T follicular helper cell (primary cell): ENCODE results near the gene EVPL.
A peak's percentile ranks its signal among the peaks of the same experiment; 100 is the strongest.
"Not testable (repeated sequence)": the region's sequence is repeated elsewhere in the genome, so short reads cannot be mapped to it uniquely, and the experiment has no call there.

Experiments
- DNase-seq: peaks from one replicate; pipeline ENCODE4 v3.0.0-alpha.2; 2020; ENCODE audit warnings: low read depth
- total RNA-seq, 2 experiments: gene quantifications; one replicate each; lab custom pipeline; 2026; lab: John Stamatoyannopoulos, UW

EVPL gene
- 0.13 to 0.24 reads per million in 2 experiments for total RNA-seq

DNA sequence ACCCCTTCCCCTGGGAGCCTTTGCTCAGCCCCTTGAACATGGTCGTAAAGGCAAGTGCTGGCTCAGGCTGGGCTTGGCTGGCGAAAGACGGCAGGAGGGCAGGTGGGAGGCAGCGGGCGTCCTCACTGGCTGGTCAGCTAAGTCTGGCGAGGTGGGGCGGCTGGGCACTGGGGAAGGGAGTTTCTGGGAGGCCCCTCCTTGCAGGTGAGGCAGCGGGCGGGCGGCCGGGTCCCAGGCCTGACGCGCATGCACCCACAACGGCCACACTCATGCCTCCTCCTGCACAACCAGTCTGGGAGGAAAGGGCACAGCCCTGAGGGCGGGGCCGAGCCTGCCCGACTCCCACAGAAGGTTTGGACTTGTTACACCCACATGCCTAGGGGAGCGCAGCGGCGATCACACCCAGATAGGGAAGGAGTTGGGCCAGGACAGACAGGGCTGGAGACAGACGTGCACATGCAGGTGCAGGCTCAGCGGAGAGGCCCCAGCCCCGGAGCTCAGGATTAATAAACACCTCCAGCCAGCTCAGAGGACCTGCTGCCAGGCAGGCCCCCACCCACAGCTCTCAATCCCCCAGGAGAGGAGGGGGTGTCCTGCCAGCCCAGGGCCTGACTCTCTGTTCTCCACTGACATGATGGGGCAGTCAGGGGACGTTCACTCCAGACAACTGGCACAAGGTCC lies at the start of gene EVPL:
TSS of gene EVPL (minus strand) at position 148 of the 681 bp plus-strand sequence. CDS start at position 40, 108 bp downstream.
- DNase-seq, result no peak

DNA sequence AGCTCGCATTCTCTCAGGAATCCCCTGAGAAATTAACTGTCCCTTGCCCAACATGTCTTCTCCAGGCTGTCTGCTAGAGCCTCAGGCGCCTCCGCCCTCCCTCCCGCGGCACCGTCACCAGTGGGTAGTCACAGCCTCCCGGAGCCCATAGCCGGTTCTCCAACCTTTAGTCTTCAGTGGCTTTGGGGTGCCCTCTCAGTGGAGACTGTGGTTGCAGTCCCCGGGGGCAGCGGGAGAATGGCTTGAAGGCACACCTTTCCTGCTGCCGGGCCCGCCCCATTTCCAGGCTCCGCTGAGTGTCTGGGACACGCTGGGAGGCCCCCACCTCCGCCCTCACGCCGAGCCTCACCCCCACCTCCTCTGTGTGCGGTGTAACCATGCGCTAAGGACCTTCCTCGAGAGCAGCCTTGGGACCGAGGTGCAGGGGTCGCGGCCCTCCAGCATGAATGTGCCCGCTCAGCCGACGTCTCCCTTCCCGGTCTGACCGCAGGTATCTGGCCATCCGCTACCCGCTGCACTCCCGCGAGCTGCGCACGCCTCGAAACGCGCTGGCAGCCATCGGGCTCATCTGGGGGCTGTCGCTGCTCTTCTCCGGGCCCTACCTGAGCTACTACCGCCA lies 49.1 kb upstream of the EVPL start:
- no peak for DNase-seq

DNA sequence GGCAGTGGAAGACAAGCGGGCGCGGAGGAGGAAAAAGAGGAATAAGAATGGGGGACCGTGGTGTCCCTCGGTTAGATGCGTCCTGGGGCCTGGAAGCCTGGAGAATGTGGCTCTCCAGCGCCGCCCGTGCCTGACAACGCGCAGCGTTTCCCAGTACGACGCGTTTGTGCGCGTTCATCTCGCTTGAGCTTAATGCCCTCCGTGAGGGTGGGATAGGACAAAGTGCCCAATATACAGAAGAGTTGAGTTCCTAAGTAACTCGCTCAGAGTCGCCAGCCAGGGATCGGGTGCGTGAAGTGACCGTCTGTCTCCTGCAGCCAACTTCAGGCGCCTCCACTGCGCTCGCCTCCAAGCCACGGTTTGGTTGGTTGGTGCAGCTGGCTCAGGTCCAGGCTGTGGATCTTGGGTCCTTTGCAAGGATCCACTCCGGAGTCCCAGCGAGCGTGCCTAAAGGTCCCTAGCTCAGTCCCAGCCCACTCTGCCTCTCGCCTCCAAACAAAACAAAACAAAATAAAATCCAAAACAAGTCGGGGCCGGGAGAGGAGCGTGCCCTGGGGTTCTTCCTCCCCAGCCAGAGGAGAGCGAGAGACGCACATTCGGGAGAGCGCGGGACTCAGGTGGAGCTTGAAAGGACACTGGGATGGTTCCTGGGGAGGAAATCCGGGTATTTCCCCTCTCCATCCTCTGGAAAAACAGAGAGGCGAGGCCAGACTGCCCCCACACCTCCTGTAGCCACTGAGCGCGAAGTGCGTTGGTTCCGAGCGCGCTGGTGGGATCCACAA lies 48.4 kb upstream of the EVPL start:
- no peak for DNase-seq

DNA sequence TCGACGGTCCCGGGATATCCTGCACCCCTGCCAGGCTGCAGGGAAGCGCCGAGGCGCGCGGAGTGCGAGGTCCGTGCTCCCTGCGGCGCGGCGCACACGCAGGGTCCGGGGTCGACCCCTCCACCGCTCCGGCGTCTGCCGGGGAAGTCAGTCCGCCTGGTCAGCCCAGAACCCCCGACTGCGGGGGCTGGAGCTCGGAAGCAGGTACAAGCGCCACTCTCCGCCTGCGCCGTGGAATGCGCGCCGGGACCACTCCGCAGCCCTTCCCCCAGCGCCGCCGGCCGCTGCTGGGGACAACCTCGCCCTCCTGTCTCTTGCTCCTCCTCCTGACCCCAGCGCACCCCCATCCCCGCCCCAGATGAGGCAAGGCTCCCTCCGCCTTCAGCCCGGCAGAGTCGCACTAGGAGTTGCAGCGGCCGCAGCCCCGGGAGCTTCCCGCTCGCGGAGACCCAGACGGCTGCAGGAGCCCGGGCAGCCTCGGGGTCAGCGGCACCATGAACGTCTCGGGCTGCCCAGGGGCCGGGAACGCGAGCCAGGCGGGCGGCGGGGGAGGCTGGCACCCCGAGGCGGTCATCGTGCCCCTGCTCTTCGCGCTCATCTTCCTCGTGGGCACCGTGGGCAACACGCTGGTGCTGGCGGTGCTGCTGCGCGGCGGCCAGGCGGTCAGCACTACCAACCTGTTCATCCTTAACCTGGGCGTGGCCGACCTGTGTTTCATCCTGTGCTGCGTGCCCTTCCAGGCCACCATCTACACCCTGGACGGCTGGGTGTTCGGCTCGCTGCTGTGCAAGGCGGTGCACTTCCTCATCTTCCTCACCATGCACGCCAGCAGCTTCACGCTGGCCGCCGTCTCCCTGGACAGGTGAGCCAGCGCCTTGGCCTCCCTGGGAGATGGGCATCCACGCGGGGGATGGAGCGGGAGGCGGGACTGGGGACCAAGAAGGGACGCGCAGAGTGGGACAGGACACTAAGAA lies 47.6 kb upstream of the EVPL start, which contains the start of gene GALR2:
TSS of gene GALR2 (plus strand) at position 392 of the 974 bp plus-strand sequence. CDS start at position 495, 103 bp downstream.
- DNase-seq, result no peak

DNA sequence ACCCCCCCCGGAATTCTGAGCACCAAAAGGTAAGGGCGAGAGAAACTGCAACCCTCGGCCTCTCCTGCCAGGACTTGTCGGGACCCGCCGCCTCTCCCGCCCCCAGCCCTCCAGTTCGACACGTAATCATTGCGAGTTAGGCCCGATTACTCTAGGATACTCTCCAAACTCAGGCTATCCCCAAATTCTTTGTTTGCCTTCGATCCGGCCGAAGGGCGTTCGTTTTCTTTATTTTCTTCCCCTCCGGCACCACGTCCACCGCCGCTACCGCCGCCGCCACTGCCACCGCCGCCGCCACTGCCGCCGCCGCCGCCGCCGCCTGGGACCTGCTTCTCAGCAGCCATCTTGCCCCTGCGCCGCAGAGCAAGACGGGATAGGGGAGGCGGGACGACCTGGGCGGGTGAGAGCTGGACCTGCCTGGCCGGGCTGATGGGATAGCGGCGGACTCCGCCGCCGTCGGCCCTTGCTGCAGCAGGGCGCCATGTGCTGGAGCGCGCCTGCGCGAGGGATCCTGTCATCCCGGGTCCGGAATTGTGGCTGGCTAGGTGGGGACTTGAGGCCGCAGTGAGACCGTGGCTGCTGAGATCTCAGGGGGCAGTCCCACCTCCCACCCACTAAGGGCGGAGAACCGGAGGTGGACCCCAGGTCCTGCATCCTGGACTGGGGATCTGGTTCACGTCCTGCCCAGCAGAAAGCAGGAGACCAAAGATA lies 45.2 kb upstream of the EVPL start, which contains the start of gene SRP68:
TSS of gene SRP68 (minus strand) at position 370 of the 711 bp plus-strand sequence. CDS start at position 344, 26 bp downstream.
- DNase-seq, result peak; percentile 65

DNA sequence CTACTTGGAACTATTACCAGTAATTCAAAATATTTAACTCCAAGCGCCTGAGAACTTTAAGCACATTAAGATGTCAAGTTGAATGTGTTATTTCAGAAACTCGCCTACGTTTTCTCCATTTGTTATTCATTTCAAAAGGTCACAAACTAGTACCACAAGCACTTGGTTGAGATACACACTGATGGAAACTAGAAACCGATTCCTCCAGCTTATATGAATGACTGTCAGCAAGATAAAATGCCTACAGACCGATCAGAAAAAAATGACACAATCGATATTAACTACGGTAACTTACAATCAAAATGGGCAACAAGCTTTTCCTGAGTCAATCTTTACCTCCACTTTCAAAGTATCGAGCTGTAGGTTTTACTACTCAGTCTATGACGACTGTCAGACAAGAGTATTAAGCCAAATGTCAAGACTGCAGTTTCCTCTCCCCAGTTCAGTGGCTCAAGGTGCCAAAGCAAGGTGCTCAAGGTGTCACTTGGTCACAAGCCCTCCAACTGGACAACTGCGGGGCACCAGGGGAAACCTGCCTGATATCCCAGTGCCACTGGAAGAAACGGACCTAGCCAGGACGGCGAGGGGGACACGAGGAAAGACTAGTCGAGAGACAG lies 44.5 kb upstream of the EVPL start:
- no peak for DNase-seq

DNA sequence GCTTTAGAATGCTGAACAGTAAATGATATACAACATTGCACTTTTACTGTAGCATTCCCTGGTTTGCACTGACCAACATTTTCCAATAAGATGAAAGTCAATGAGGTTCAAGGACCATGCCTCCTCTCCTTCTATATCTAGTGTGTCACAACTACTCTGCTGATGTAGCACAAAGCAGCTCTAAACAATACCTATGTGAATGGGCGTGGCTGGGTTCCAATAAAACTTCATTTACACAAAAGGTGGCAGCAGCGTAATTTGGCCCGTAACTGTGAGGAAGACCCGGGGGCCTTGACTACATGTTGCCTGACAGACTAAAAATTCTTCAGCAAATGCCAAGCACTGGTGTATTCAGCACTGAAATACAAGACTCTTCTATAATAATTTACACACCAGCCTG lies 38.7 kb upstream of the EVPL start:
- DNase-seq, result no peak

DNA sequence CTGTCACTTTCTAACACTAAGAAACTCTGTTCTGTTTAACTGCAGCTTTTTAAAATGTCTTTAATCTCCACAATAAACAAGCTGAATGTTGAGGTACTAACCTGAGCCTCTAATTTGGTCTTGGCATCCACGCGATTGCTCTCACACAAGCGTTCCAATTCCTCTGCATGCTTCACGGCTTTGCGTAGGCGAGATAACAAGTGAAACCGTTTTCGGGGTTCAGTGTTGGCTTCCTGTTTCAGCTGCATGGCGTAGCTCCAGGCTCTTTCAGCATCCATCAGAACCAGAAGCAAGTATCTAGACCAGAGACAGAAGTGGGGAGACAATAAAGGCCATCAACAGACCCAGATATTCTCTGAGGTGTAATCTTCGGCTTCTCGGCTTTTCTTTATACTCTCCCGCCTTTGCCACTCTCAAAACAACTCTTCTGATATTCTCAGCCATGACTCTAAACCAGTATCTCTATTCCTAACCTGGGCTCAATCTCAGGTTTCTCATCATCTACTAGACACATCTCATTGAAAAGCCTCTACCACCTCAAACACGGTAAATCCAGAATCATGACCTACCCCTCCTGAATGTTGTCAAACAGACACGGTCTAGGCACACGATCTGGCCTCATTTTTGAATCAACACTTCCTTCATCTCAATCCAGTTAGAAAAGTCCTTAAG lies 36.9 kb upstream of the EVPL start:
- no peak for DNase-seq

DNA sequence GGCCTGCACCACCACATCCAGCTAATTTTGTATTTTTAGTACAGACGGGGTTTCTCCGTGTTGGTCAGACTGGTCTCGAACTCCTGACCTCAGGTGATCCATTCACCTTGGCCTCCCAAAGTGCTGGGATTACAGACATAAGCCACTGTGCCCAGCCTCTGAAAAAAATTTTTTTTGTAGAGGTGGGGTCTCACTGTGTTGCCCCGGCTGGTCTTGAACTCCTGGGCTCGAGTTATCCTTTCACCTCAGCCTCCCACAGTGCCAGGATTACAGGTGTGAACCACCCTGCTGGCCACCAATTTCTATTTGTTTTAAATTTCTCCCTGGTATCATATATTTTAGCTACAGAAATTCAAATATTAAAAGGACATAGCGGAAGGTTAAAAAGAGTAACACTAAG lies 31.2 kb upstream of the EVPL start:
- DNase-seq, result not testable (repeated sequence)

DNA sequence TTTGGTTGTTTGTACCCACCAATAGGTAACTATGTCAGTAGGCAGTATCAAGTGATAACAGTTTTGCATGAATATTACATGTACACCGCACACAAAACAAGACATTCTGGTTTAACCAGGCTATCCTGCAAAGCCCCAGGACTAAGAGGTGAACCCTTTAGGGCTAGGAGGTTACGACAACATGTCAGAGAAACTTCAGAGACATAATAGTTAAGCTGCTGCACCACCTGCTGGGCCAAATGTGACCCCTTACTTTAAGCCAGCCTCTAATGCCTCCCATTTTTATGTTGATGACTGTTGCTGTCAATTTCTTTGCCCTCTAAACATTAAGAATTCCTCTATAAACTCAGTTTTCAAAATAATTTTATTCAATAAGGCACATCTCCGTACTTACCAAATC lies 29.8 kb upstream of the EVPL start:
- DNase-seq, result no peak

DNA sequence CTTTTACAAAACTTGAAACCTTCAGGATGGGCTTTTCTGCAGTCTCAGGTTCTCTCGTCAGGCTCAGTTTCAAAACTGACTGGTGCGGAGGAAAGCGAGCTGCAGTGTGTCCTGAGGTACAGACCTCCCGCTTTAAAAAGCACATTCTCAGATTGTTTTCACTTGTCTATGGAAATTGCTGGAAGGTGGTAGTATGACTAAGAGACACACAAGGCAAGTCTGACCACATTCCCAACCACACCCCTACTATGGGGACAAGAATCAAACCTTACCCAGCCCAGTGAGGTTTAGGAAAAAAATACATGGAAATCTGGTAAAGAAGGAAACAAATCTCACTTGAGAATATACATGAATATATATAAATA lies 27.0 kb upstream of the EVPL start:
- no peak for DNase-seq

DNA sequence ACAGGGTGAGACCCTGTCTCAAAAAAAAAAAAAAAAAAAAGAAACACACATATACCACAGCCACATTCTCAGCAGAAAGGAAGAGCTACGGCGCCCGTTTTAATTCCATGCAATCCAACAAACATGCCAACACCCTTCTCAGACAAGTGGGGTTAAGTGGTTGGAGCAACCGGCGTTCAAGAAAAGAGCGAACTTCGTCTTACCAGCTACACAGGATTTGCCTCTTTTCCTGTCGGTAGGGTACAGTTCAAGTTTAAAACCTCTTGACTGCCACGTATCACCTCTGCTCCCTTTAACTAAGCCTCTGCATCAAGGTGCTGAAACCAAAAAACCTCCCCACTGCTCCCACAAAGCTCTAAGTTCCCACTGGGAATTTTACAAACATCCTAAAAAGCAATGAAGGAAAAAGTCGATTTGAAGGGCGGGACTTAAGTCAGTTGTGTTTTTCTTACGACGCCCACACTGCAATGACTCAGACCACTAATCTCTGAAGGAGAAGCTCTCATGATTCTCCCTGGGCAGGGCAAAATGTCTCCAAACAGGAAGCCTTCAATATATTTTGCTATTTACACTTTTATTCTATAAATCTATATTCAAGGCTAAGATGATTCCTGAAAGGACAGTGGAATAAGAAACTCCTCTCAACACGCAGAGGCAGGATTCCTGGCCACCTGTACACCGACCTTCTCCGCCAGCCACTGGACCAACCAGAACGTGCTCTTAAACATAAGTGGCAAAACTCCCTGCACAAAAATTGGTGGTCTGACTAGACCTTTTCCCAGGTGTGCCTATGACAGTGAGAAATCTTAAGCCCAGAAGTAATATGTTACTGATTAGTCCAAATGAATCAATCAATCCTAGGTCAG lies 26.4 kb upstream of the EVPL start:
- no peak for DNase-seq

DNA sequence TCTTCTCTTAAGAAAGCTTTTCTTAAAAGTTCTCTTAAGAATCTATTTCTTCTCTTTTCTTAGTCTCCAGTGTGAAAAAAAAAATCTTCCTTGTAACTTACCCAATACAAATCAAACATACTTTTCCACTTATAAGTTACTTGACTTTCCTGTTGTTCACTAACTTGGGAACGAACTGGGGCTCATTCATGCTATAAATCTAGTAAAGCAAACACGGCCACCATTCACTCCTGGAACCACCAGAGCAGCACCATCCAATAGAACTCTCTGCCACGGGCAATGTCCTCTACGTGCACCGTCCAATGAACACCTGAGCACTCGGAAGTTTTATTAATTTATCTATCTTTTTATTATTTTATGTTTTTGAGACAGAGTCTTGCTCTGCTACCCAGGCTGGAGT lies 24.5 kb upstream of the EVPL start:
- no peak for DNase-seq

DNA sequence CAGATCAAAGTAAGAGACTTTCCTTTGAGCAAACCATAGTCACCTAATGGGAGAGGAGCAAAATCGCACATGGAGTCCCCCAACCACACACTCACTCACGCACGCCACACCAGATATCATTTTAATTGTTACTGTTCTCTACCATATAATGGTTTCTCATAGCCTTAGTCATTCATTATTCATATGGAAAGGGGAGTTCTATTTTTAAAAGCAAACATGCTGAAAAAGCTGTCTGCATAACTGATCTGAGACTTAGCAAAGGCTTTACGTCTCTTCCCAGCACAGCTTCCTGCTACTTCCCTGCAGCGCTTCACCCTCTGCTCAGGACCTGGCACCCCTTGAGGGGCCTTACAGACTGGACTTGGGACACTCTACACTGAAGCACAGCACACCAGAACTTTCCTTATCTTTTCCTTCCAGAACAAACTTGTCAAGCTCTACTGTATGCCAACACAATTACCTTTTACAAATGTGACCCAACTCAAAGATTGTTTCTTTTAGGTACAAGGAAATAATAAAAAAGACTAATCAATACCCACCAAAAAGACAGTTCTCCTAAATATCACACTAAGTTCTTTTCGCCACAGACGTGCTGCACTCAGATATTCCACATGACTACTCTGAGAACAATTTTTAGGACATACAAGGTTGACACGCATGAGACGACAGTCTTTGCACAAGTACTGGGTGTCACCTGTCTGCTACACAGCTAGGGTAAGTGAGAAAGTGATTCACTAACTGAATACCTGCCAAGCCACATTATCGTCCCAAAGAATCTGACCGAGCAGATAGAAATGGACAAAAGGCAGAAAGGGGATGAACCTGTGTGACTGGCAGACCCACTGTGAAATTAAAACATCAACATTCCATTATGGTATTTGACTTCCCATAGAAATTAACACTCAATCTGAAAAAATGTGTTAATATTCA lies 23.7 kb upstream of the EVPL start:
- no peak for DNase-seq

DNA sequence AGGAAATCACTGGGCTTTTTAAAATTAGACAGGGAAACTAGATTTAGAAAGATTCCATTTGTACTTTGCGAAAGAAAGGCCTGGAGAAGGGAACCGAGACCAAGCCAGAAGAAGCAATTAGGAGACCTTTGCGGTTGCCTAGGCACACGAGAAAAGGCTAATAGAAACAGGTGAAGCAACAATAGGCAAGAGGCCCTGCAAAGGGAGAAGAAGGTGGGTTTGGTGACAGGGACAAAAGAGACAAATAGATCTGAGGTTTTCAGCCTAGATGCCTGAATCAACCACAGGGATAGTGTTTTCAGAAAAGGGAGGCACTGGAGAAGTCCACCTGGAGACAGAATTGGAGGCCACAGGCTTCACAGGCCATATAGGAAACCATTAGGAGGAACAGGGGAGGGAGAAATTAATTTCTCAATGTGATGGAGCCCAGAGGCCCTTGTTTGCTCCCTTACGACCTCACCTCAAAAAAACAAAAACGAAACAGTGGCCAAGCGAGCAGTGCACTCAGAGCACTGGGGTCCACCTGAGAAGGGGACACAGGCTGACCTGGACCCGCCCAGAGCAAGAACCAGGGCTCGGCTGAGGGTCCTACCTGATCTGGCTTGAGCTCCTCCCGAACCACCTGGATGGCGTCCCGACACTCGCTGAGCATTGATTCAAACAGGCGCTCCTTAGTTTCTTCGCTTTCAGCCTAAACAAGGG lies 22.9 kb upstream of the EVPL start:
- no peak for DNase-seq

DNA sequence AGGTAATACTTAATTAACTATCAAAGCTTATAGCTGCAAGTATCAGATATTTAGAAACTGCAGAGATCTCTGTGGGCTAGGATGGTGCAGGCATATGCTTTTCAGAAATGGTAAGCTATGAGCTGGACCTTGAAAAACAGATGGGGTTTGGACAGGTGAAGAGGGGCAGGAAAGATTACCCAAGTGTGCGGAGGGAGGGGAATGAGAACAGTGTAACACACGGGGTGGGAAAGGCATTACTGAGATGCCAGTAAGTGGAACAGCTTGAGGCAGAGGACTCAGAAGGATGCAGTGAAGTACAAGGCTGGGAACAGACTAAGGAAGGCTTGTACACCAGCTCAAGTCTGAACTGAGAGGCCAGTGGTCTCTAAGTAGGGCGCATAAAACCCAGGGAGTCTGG lies 22.1 kb upstream of the EVPL start:
- DNase-seq, result no peak

DNA sequence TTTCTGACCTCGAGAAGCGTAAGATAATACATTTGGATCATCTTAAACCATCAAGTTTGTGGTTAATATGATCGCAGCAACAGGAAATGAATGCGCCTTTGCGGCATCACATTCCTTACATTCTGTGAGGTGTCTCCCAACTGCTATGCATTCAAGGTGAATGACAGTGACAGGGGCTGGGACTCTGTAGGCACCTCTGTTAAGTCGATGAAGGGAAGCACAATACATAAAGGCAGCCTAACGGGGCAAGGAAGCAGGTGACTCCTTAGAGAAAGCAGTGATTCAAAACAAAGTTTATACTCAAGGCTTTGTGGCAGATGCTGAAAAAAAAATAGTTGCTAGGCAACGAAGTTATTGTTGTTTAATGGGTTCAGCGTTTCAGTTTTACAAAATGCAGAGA lies 21.6 kb upstream of the EVPL start:
- no peak for DNase-seq
